HEK293 (cell line): Measurements from ENCODE around the gene DDAH1.

Source experiments
- CTCF ChIA-PET: fragments of 350-600 bp; formaldehyde crosslinking; extraction: SDS; loops from one replicate; lab custom pipeline; 2021; ENCODE audit warnings: antibody characterized with exemption; lab: Yijun Ruan, JAX
- POLR2A ChIA-PET: fragments of 300-600 bp; formaldehyde crosslinking; extraction: SDS; loops from one replicate; lab custom pipeline; 2020; ENCODE audit warnings: antibody characterized with exemption, inconsistent platforms; lab: Yijun Ruan, JAX
- H3K27ac ChIP-seq: fragments of 200-500 bp; sonication (Bioruptor generic); 2 replicates; pipeline ENCODE4 v1.5.1; 2014; ENCODE audit warnings: low read depth, low read length, control low read depth, inconsistent platforms; ENCODE audit errors: extremely low read depth
- H3K36me3 ChIP-seq, 2 experiments: fragments of 200-500 bp in 1 of 2; sonication (Bioruptor generic) in 1 of 2; 1 replicate in 1 of 2; 2 replicates in 1 of 2; pipeline ENCODE4 v1.5.1; 2014 to 2017; ENCODE audit warnings: inconsistent platforms in 2 of 2, low read length in 2 of 2; ENCODE audit not compliant: control insufficient read depth in 2 of 2, insufficient read depth in 1 of 2
- H3K4me1 ChIP-seq: fragments of 200-500 bp; sonication (Bioruptor generic); 2 replicates; pipeline ENCODE4 v1.5.1; 2014; ENCODE audit warnings: mild to moderate bottlenecking, low read length, inconsistent platforms; ENCODE audit not compliant: control insufficient read depth, insufficient read depth
- H3K4me3 ChIP-seq: 2 replicates; pipeline ENCODE4 v1.5.1; 2011; ENCODE audit warnings: low read depth, mild to moderate bottlenecking, control low read depth, low read length, moderate library complexity
- H3K9me3 ChIP-seq: fragments of 200-500 bp; sonication (Bioruptor generic); 2 replicates; pipeline ENCODE4 v1.5.1; 2014; ENCODE audit warnings: low read depth, low read length, inconsistent platforms; ENCODE audit not compliant: control insufficient read depth, insufficient read depth
- HOXD13 ChIP-seq: sonication (generic); formaldehyde crosslinking; IDR thresholded peaks from 2 replicates; pipeline ENCODE4 v1.8.0; 2022; ENCODE audit warnings: missing genetic modification reagents, borderline replicate concordance
- KLF10 ChIP-seq: fragments of 450-650 bp; IDR thresholded peaks from 2 replicates; pipeline ENCODE4 v1.5.1; 2018; ENCODE audit warnings: missing biosample characterization, mild to moderate bottlenecking, missing genetic modification characterization
- KLF7 ChIP-seq: fragments of 450-650 bp; formaldehyde crosslinking; IDR thresholded peaks from 2 replicates; pipeline ENCODE4 v1.5.1; 2016; ENCODE audit warnings: missing biosample characterization, missing genetic modification characterization, borderline replicate concordance
- KLF8 ChIP-seq: fragments of 450-650 bp; formaldehyde crosslinking; IDR thresholded peaks from 2 replicates; pipeline ENCODE4 v1.5.1; 2016; ENCODE audit warnings: missing biosample characterization, missing genetic modification characterization
- REST ChIP-seq: fragments of 450-650 bp; formaldehyde crosslinking; IDR thresholded peaks from 2 replicates; pipeline ENCODE4 v1.5.1; 2016; ENCODE audit warnings: missing biosample characterization, missing genetic modification characterization
- SP7 ChIP-seq: fragments of 450-650 bp; formaldehyde crosslinking; IDR thresholded peaks from 2 replicates; pipeline ENCODE4 v1.5.1; 2016; ENCODE audit warnings: missing biosample characterization, missing genetic modification characterization
- TCF7L2 ChIP-seq: IDR thresholded peaks from 2 replicates; pipeline ENCODE4 v1.6.1; 2011; ENCODE audit warnings: low read depth, mild to moderate bottlenecking, inconsistent platforms, low read length, moderate library complexity, borderline replicate concordance
- YY1 ChIP-seq: fragments of 450-650 bp; formaldehyde crosslinking; IDR thresholded peaks from 2 replicates; pipeline ENCODE4 v1.5.1; 2018; ENCODE audit warnings: missing biosample characterization, missing genetic modification characterization
- ZBTB17 ChIP-seq: fragments of 450-650 bp; formaldehyde crosslinking; IDR thresholded peaks from 2 replicates; pipeline ENCODE4 v1.5.1; 2016; ENCODE audit warnings: missing biosample characterization, missing genetic modification characterization
- ZBTB21 ChIP-seq: fragments of 450-650 bp; formaldehyde crosslinking; IDR thresholded peaks from 2 replicates; pipeline ENCODE4 v1.5.1; 2017; ENCODE audit warnings: missing biosample characterization, missing genetic modification characterization
- ZFP69B ChIP-seq: fragments of 450-650 bp; formaldehyde crosslinking; IDR thresholded peaks from 2 replicates; pipeline ENCODE4 v1.5.1; 2016; ENCODE audit warnings: missing biosample characterization, missing genetic modification characterization
- ZNF10 ChIP-seq: fragments of 450-650 bp; formaldehyde crosslinking; IDR thresholded peaks from 2 replicates; pipeline ENCODE4 v1.5.1; 2017; ENCODE audit warnings: missing biosample characterization, missing genetic modification characterization
- ZNF138 ChIP-seq: fragments of 450-650 bp; formaldehyde crosslinking; IDR thresholded peaks from 2 replicates; pipeline ENCODE4 v1.5.1; 2016; ENCODE audit warnings: missing biosample characterization, missing genetic modification characterization, borderline replicate concordance
- ZNF2 ChIP-seq: fragments of 450-650 bp; formaldehyde crosslinking; IDR thresholded peaks from 2 replicates; pipeline ENCODE4 v1.5.1; 2016; ENCODE audit warnings: missing biosample characterization, missing genetic modification characterization
- ZNF223 ChIP-seq: fragments of 450-650 bp; formaldehyde crosslinking; IDR thresholded peaks from 2 replicates; pipeline ENCODE4 v1.5.1; 2016; ENCODE audit warnings: missing biosample characterization, missing genetic modification characterization
- ZNF302 ChIP-seq: fragments of 450-650 bp; formaldehyde crosslinking; IDR thresholded peaks from 2 replicates; pipeline ENCODE4 v1.5.1; 2016; ENCODE audit warnings: missing biosample characterization, missing genetic modification characterization, low read depth
- ZNF324 ChIP-seq: fragments of 450-650 bp; formaldehyde crosslinking; IDR thresholded peaks from 2 replicates; pipeline ENCODE4 v1.5.1; 2016; ENCODE audit warnings: missing biosample characterization, missing genetic modification characterization
- ZNF362 ChIP-seq: fragments of 450-650 bp; formaldehyde crosslinking; IDR thresholded peaks from 2 replicates; pipeline ENCODE4 v1.5.1; 2016; ENCODE audit warnings: missing biosample characterization, missing genetic modification characterization
- ZNF391 ChIP-seq: fragments of 450-650 bp; formaldehyde crosslinking; IDR thresholded peaks from 2 replicates; pipeline ENCODE4 v1.5.1; 2016; ENCODE audit warnings: low read depth, missing biosample characterization, missing genetic modification characterization, borderline replicate concordance
- ZNF398 ChIP-seq: fragments of 450-650 bp; formaldehyde crosslinking; IDR thresholded peaks from 2 replicates; pipeline ENCODE4 v1.5.1; 2017; ENCODE audit warnings: missing biosample characterization, missing genetic modification characterization
- ZNF501 ChIP-seq: fragments of 450-650 bp; formaldehyde crosslinking; IDR thresholded peaks from 2 replicates; pipeline ENCODE4 v1.5.1; 2016; ENCODE audit warnings: missing biosample characterization, missing genetic modification characterization
- ZNF510 ChIP-seq: fragments of 450-650 bp; formaldehyde crosslinking; IDR thresholded peaks from 2 replicates; pipeline ENCODE4 v1.5.1; 2018; ENCODE audit warnings: mild to moderate bottlenecking, missing genetic modification characterization, missing biosample characterization; ENCODE audit not compliant: insufficient replicate concordance
- ZNF555 ChIP-seq: fragments of 450-650 bp; formaldehyde crosslinking; conservative IDR thresholded peaks from 2 replicates; pipeline ENCODE4 v1.5.1; 2017; ENCODE audit warnings: missing biosample characterization, mild to moderate bottlenecking, missing genetic modification characterization, inconsistent platforms
- ZNF600 ChIP-seq: fragments of 450-650 bp; formaldehyde crosslinking; IDR thresholded peaks from 2 replicates; pipeline ENCODE4 v1.5.1; 2016; ENCODE audit warnings: missing biosample characterization, missing genetic modification characterization
- ZNF664 ChIP-seq: fragments of 450-650 bp; formaldehyde crosslinking; IDR thresholded peaks from 2 replicates; pipeline ENCODE4 v1.5.1; 2016; ENCODE audit warnings: missing biosample characterization, missing genetic modification characterization
- ZNF670 ChIP-seq: fragments of 450-650 bp; formaldehyde crosslinking; IDR thresholded peaks from 2 replicates; pipeline ENCODE4 v1.5.1; 2016; ENCODE audit warnings: missing biosample characterization, missing genetic modification characterization, low read depth
- ZNF776 ChIP-seq: fragments of 450-650 bp; formaldehyde crosslinking; IDR thresholded peaks from 2 replicates; pipeline ENCODE4 v1.5.0; 2017; ENCODE audit warnings: missing biosample characterization, missing genetic modification characterization, borderline replicate concordance
- ZNF837 ChIP-seq: fragments of 450-650 bp; formaldehyde crosslinking; IDR thresholded peaks from 2 replicates; pipeline ENCODE4 v1.5.1; 2016; ENCODE audit warnings: missing biosample characterization, missing genetic modification characterization
- ZXDB ChIP-seq: fragments of 450-650 bp; formaldehyde crosslinking; IDR thresholded peaks from 2 replicates; pipeline ENCODE4 v1.5.1; 2016; ENCODE audit warnings: missing biosample characterization, missing genetic modification characterization

The DDAH1 gene

GRCh38 chr1:85277802-85278201 lies 187.2 kb downstream of the DDAH1 start:
- ChIA-PET CTCF (interaction anchor here (1.5 to 3.0 kb wide), 2 partner anchors 18 to 23 kb away, joined by 4 to 31 read pairs; partner anchors contain the start of gene C1orf52), POLR2A (interaction anchor here (0.6 to 2.7 kb wide), 2 partner anchors 8 to 20 kb away, joined by 3 to 19 read pairs; no protein-coding TSS in a partner anchor)
- H3K4me3 ChIP-seq = no peak overlapping the region
- H3K27ac ChIP-seq = no peak overlapping the region; the same call in 1 of the 2 replicates
- no peaks in the 10 kb centered on the region for H3K9me3 ChIP-seq
- H3K4me1 ChIP-seq = peaks cover 8% of the 10 kb centered on the region
- TF ChIP-seq ZBTB17 (no peak), ZNF138 (tag by site-specific recombination) (no peak), ZNF302 (tag by site-specific recombination) (no peak), ZNF555 (tag by site-specific recombination) (no peak), ZNF223 (tag by site-specific recombination) (no peak), ZNF10 (no peak), ZNF501 (no peak), REST (tag by site-specific recombination) (no peak)
- peaks cover 0 to 2% of the 10 kb centered on the region in 2 experiments; a peak in 1 of 3 replicates for H3K36me3 ChIP-seq

- Histone ChIP-seq H3K4me3 (peak overlapping the region; percentile 89), H3K4me1 (peaks cover 8% of the 10 kb centered on the region), H3K9me3 (no peaks in the 10 kb centered on the region), H3K27ac (peak overlapping the region; percentile 91), H3K36me3 (peaks cover 0 to 6% of the 10 kb centered on the region in 2 experiments; a peak in 1 of 3 replicates)
- ChIA-PET CTCF (interaction anchor here (0.7 to 3.0 kb wide), 7 partner anchors 16 to 352 kb away, joined by 3 to 31 read pairs (median 3); partner anchors contain the start of gene C1orf52), POLR2A (interaction anchor here (0.6 to 2.7 kb wide), 15 partner anchors 7 to 431 kb away, joined by 3 to 30 read pairs (median 4); partner anchors contain the start of genes C1orf52, CCN1, MCOLN2 and MCOLN3)
- peak; percentile 48; the same call in 1 of the 2 replicates for TF ChIP-seq ZNF501
- TF ChIP-seq SP7 = peak; percentile 51
- TF ChIP-seq ZNF362 (tag by site-specific recombination) = 0 out of 2 replicates have a peak, but pooled peaks have one; percentile 26
- TF ChIP-seq ZNF391 (tag by site-specific recombination) = no peak
- TF ChIP-seq ZBTB21 (tag by site-specific recombination) = peak; percentile 76
- no peak for TF ChIP-seq ZNF510
- TF ChIP-seq ZNF670 (tag by site-specific recombination) = no peak
- TF ChIP-seq ZNF223 (tag by site-specific recombination) = no peak
- peak; percentile 68 for TF ChIP-seq ZNF600 (tag by site-specific recombination)
- peak; percentile 94 for TF ChIP-seq ZNF664 (tag by site-specific recombination)
- peak; percentile 57 for TF ChIP-seq ZXDB (tag by site-specific recombination)
- TF ChIP-seq ZNF2 (tag by site-specific recombination) = peak; percentile 84; the same call in 1 of the 2 replicates
- no peak for TF ChIP-seq TCF7L2
- no peak for TF ChIP-seq ZNF776 (tag by site-specific recombination)
- peak; percentile 20; the same call in 1 of the 2 replicates for TF ChIP-seq ZNF398 (tag by site-specific recombination)
- no peak for TF ChIP-seq ZNF837 (tag by site-specific recombination)
- no peak for TF ChIP-seq KLF8 (tag by site-specific recombination)
- TF ChIP-seq ZNF324 = peak; percentile 64; the same call in 1 of the 2 replicates
- no peak for TF ChIP-seq YY1 (tag by site-specific recombination)
- no peak; the same call in 1 of the 2 replicates for TF ChIP-seq ZFP69B
- TF ChIP-seq KLF10 (tag by site-specific recombination) = no peak
- no peak for TF ChIP-seq HOXD13 (CRISPR knock-in tag)
- TF ChIP-seq KLF7 (tag by site-specific recombination) = peak; percentile 45; the same call in 1 of the 2 replicates
Measured at GRCh38 chr1:85276978-85277639, 187.8 kb downstream of the DDAH1 start.
